ENCODE data around the gene EFCAB11.

GRCh38 chr14:89952576-89952975 lies 2.0 kb downstream of the EFCAB11 start:
- TF ChIP-seq, protein P1, sequence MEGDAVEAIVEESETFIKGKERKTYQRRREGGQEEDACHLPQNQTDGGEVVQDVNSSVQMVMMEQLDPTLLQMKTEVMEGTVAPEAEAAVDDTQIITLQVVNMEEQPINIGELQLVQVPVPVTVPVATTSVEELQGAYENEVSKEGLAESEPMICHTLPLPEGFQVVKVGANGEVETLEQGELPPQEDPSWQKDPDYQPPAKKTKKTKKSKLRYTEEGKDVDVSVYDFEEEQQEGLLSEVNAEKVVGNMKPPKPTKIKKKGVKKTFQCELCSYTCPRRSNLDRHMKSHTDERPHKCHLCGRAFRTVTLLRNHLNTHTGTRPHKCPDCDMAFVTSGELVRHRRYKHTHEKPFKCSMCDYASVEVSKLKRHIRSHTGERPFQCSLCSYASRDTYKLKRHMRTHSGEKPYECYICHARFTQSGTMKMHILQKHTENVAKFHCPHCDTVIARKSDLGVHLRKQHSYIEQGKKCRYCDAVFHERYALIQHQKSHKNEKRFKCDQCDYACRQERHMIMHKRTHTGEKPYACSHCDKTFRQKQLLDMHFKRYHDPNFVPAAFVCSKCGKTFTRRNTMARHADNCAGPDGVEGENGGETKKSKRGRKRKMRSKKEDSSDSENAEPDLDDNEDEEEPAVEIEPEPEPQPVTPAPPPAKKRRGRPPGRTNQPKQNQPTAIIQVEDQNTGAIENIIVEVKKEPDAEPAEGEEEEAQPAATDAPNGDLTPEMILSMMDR (IDR thresholded peaks at IDR 0.05), result no peak
- TF ChIP-seq POLR2A (IDR thresholded peaks at IDR 0.05), result no peak
